GM21447 (cell line): ENCODE results near the gene PTPRE.

ENCODE experiments used
- ATAC-seq: cut with Tn5 transposase; IDR thresholded peaks from one replicate; pipeline ENCODE4 v1.9.1; 2021; ENCODE audit not compliant: unreplicated experiment

PTPRE gene

DNA sequence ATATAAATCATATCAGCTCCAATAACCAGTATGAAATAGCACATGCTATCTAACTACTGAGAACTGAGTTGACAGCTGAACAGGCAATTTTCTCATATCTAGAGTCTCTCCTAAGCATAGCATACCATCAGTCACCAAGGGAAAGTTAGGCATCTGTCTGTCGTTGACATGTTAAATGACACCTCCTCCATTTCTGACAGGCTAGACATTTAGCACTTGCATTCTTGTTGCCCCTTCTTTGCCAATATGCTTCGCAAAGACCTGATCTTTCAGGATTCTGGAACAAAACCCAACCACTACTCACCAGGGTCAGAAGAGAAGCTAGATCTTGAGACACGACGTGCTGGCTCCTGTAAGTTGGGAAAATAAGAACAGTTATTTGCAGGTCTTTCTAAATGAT is 209.3 kb downstream of the PTPRE start:
- ATAC-seq = no peak

DNA sequence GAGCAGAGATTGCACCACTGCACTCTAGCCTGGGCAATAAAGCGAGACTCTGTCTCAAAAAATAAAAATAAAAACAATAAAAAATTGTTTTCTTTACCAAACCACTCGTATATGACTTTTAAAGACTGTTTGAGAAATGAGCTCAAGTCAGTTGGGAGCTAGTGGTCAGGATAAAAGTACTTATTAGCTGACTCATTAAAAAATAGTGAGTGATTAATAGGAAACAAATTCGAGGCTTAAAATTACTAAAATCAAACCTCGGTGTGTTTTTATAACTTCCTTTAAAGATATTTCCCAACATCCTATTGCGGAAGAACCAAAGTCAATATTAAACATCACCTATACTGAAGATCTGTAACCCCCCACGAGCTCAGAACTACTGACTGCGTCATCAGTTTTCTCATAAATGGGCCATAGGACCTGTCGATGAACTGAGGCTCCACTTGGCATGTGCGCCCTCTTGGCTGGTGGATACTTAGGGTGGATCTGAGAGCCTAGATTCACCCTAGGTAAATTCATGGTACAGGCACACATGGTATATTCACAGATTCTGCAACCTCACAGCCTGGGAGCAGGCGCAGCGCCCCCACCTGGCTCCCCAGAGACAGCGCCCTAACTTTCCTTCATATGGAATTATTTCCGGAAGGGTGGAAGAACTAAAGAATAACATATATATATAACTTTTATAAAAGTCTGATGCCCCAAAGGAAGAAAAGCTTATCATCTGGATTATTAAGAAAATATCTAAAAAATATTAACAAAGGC is 210.1 kb downstream of the PTPRE start:
- no peak for ATAC-seq

GRCh38 chr10:128121750-128122412 is 215.0 kb downstream of the PTPRE start:
- no peak for ATAC-seq

DNA sequence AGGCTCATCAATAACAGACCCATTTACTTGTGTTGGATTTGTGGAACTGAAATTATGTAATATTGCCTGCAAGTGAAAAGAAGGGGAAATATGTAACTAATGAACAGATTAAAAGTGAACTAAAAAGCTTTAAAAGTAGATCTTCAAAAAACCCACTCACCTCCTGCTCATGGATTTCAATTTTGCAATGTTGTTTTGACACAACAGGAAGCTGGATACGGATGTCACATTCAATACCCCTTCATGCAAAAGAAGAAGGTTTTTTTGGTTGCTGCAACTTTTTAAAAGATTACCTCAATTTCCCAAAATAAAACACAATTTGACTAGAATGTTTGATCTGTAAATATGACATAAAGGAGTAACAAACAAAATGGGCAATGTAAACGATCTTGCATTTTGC is 216.0 kb downstream of the PTPRE start:
- ATAC-seq = no peak

DNA sequence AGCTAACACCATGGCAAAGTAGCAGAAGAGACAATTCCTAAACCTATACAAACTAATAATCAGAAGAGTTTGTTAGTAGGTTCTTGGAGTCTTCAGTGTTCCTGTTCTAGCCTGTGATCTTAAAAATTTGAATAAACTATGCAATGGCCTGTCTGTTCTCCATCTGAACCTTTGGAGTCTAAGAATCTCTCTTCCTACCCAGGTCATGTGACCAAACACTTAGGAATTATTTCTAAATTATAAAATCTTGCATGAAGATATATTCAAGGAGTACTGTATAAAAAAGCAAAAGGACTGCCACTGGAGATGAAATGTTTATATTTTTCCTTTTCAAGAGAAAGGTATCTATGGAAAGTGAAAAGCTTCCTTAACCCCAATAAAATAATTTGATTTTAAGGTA is 216.9 kb downstream of the PTPRE start:
- ATAC-seq = no peak

- no peak for ATAC-seq
These were observed 218.0 kb downstream of the PTPRE start for GRCh38 chr10:128124813-128125403.

GRCh38 chr10:128125416-128125943 is 218.6 kb downstream of the PTPRE start:
- peak; percentile 6 for ATAC-seq

- peak; percentile 78 for ATAC-seq
These were observed 219.3 kb downstream of the PTPRE start, which contains the start of gene MKI67 for GRCh38 chr10:128125944-128126764. Gene MKI67 (minus strand): TSS chr10:128126423. CDS start chr10:128125667, 756 bp downstream.

DNA sequence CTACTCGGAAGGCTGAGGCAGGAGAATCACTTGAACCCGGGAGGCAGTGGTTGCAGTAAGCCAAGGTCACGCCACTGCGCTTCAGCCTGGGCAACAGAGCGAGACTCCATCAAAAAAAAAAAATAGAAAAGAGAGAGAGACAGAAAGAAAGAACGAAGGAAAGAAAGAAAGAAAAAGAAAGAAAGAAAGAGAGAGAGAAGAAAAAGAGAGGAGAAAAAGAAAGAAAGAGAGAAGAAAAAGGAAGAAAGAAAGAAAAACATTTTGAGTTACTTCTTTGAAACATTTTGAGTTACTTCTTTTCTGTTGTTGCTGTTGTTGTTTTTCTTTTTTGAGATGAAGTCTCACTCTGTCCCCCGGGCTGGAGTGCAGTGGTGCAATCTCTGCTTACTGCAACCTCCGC is 221.7 kb downstream of the PTPRE start:
- ATAC-seq = no peak

DNA sequence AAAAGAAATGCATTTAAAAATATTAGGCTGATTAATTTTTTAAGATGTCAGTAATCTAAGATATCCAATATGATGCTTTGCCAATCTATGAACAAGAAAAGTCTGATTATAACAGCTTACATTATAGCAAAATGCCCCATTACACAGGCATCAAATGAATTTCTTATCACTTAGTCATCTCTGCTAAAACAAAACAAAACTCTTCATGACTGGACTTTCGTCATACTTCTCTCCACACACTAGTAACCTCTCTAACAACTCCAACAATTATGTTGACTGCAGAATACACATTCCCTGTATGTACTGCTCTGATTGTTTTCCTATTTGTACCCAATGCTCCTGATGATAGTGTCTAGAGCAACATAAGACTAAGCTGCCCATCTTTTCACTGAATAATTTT is 223.1 kb downstream of the PTPRE start:
- ATAC-seq = no peak
